Liver (tissue), 9 donors: ENCODE measurements around the gene CALML6. TPM values are rescaled to one million over a fixed set of nuclear protein-coding genes. Genes with fewer than 3 reads are reported as not detected.

Source experiments
- DNase-seq: peaks from one replicate; pipeline ENCODE4 v3.0.0-alpha.2; 2017; ENCODE audit warnings: low spot score
- H3K27ac ChIP-seq, 2 donors: one replicate each; pipeline ENCODE4 v1.7.0; 2013; ENCODE audit warnings: inconsistent platforms in 2 of 2, low read length in 2 of 2, control low read depth in 1 of 2, low read depth in 1 of 2, mild to moderate bottlenecking in 1 of 2
- H3K27me3 ChIP-seq, 4 donors: one replicate each; pipeline versions ENCODE4 v1.6.1 to v1.7.0; 2013; ENCODE audit warnings: low read length in 3 of 4, inconsistent platforms in 1 of 4, mild to moderate bottlenecking in 1 of 4, moderate library complexity in 1 of 4; ENCODE audit not compliant: control insufficient read depth in 4 of 4, insufficient read depth in 4 of 4
- H3K36me3 ChIP-seq, 4 donors: one replicate each; pipeline versions ENCODE4 v1.6.1 to v1.7.0; 2013; ENCODE audit warnings: low read length in 3 of 4, mild to moderate bottlenecking in 3 of 4, low read depth in 1 of 4, moderate library complexity in 1 of 4; ENCODE audit not compliant: control insufficient read depth in 4 of 4, insufficient read depth in 3 of 4
- H3K4me1 ChIP-seq, 4 donors: one replicate each; pipeline versions ENCODE4 v1.6.1 to v1.7.0; 2013; ENCODE audit warnings: low read length in 3 of 4, mild to moderate bottlenecking in 3 of 4, moderate library complexity in 1 of 4; ENCODE audit not compliant: control insufficient read depth in 4 of 4, insufficient read depth in 4 of 4
- H3K4me3 ChIP-seq, 3 donors: one replicate each; pipeline versions ENCODE4 v1.6.1 to v1.7.0; 2013; ENCODE audit warnings: low read length in 3 of 3, control low read depth in 1 of 3, low read depth in 1 of 3, mild to moderate bottlenecking in 1 of 3
- H3K9ac ChIP-seq, 2 donors: one replicate each; pipeline ENCODE4 v1.7.0; 2013; ENCODE audit warnings: low read length in 2 of 2, mild to moderate bottlenecking in 2 of 2, moderate library complexity in 2 of 2, control low read depth in 1 of 2, low read depth in 1 of 2
- H3K9me3 ChIP-seq, 4 donors: one replicate each; pipeline versions ENCODE4 v1.6.1 to v1.7.0; 2013; ENCODE audit warnings: low read length in 3 of 4; ENCODE audit not compliant: control insufficient read depth in 4 of 4
- ATF3 ChIP-seq: IDR thresholded peaks from 2 replicates; pipeline ENCODE4 v1.6.1; 2016; ENCODE audit warnings: antibody characterized with exemption
- CTCF ChIP-seq: fragments of 150-350 bp; IDR thresholded peaks from 2 replicates; pipeline ENCODE4 v1.5.1; 2017; ENCODE audit warnings: improper control_type of control experiment, low read depth, low read length; ENCODE audit not compliant: missing input control
- EGR1 ChIP-seq, 2 donors: IDR thresholded peaks; 2 replicates each; pipeline ENCODE4 v1.6.1; 2016 to 2018; ENCODE audit warnings: antibody characterized with exemption in 2 of 2, low read depth in 2 of 2
- FOXA1 ChIP-seq: IDR thresholded peaks from 2 replicates; pipeline ENCODE4 v1.6.1; 2016; ENCODE audit warnings: antibody characterized with exemption
- FOXA2 ChIP-seq: IDR thresholded peaks from 2 replicates; pipeline ENCODE4 v1.6.1; 2016; ENCODE audit warnings: antibody characterized with exemption
- GABPA ChIP-seq, 2 donors: IDR thresholded peaks in 1 of 2; conservative IDR thresholded peaks in 1 of 2; 2 replicates each; pipeline ENCODE4 v1.6.1; 2016; ENCODE audit warnings: antibody characterized with exemption in 2 of 2, mild to moderate bottlenecking in 1 of 2, moderate library complexity in 1 of 2
- HNF4A ChIP-seq, 2 donors: conservative IDR thresholded peaks; 2 replicates each; pipeline ENCODE4 v1.6.1; 2016; ENCODE audit warnings: antibody characterized with exemption in 2 of 2, mild to moderate bottlenecking in 2 of 2
- HNF4G ChIP-seq: IDR thresholded peaks from 2 replicates; pipeline ENCODE4 v1.6.1; 2016; ENCODE audit warnings: antibody characterized with exemption
- JUND ChIP-seq, 2 donors: IDR thresholded peaks; 2 replicates each; pipeline ENCODE4 v1.6.1; 2016; ENCODE audit warnings: antibody characterized with exemption in 2 of 2
- MAX ChIP-seq: IDR thresholded peaks from 2 replicates; pipeline ENCODE4 v1.6.1; 2016; ENCODE audit warnings: antibody characterized with exemption
- NR2F2 ChIP-seq: IDR thresholded peaks from 2 replicates; pipeline ENCODE4 v1.6.1; 2016; ENCODE audit warnings: antibody characterized with exemption
- RAD21 ChIP-seq, 2 donors: IDR thresholded peaks; 2 replicates each; pipeline ENCODE4 v1.6.1; 2016; ENCODE audit warnings: antibody characterized with exemption in 2 of 2, mild to moderate bottlenecking in 2 of 2
- REST ChIP-seq: IDR thresholded peaks from 2 replicates; pipeline ENCODE4 v1.6.1; 2016; ENCODE audit warnings: antibody characterized with exemption, mild to moderate bottlenecking
- RXRA ChIP-seq, 2 donors: IDR thresholded peaks; 2 replicates each; pipeline ENCODE4 v1.6.1; 2017 to 2018; ENCODE audit warnings: antibody characterized with exemption in 2 of 2, mild to moderate bottlenecking in 1 of 2
- SP1 ChIP-seq: IDR thresholded peaks from 2 replicates; pipeline ENCODE4 v1.6.1; 2018; ENCODE audit warnings: antibody characterized with exemption, mild to moderate bottlenecking
- TAF1 ChIP-seq: conservative IDR thresholded peaks from 2 replicates; pipeline ENCODE4 v1.6.1; 2016; ENCODE audit warnings: antibody characterized with exemption, mild to moderate bottlenecking
- YY1 ChIP-seq: IDR thresholded peaks from 2 replicates; pipeline ENCODE4 v1.6.1; 2016; ENCODE audit warnings: antibody characterized with exemption, mild to moderate bottlenecking
- ZBTB33 ChIP-seq: IDR thresholded peaks from 2 replicates; pipeline ENCODE4 v1.6.1; 2016; ENCODE audit warnings: antibody characterized with exemption
- WGBS: extraction: QIAGEN DNeasy Blood & Tissue Kit; methylation state at CpG from one replicate; pipeline ENCODE4 v1.1.7; 2013; 5-methylcytosine and 5-hydroxymethylcytosine counted together
- polyA plus RNA-seq, 2 donors: library from polyadenylated mRNA; stranded (reverse) in 1 of 2; unstranded in 1 of 2; fragments of 200-250 nt in 1 of 2; fragments of >200 nt in 1 of 2; fragmentation: Nextera tagmentation in 1 of 2; extraction: Ambion mirVana in 1 of 2; gene quantifications; one replicate each; pipeline versions ENCODE4 v1.2.1 to v1.2.3, GENCODE V29; 2013 to 2015
- total RNA-seq, 2 donors: library from RNA; depleted of rRNA; stranded (reverse); fragments of >200 nt; gene quantifications; one replicate each; pipeline ENCODE4 v1.2.3, GENCODE V29; 2014
- donor health status: healthy.
- donor health status: healthy.
- donor health status: healthy.
- donor health status: healthy.
- donor health status: healthy.

CALML6 gene
- total and polyA plus RNA-seq, 4 donors: 0.15 to 0.67 (median 0.47) TPM; not detected in 1

GRCh38 chr1:1889847-1890505, 25.1 kb upstream of the CALML6 start (continued):
- TF ChIP-seq ATF3: no peak
- no peak for TF ChIP-seq MAX
- TF ChIP-seq HNF4G: no peak
- TF ChIP-seq YY1: no peak
- no peak for TF ChIP-seq RAD21 (IDR thresholded peaks at IDR 0.05)
- TF ChIP-seq FOXA2: no peak
- TF ChIP-seq SP1: no peak
- TF ChIP-seq TAF1: no peak
- TF ChIP-seq RXRA (IDR thresholded peaks at IDR 0.05): no peak
- no peak for TF ChIP-seq NR2F2

GRCh38 chr1:1890506-1891348, 24.3 kb upstream of the CALML6 start, which contains the start of gene GNB1:
Gene GNB1, minus strand, starts transcription at chr1:1891087. Its CDS starts 65,634 bp downstream, at chr1:1825453.
- H3K4me3 ChIP-seq: peak within 1 kb of the TSS; percentile 82 to 99 (median 83)
- under 1% methylated on average over 137 of the region's 137 CpGs for WGBS
- no peaks in the 10 kb centered on the region for H3K36me3 ChIP-seq
- H3K27ac ChIP-seq: peak within 1 kb of the TSS; percentile 86 to 89
- DNase-seq: peak; percentile 93
- peaks cover 15 to 36% (median 33%) of the 10 kb centered on the region in 4 donors for H3K4me1 ChIP-seq
- H3K9ac ChIP-seq: peak within 1 kb of the TSS; percentile 47 to 79
- TF ChIP-seq FOXA2: no peak
- TF ChIP-seq JUND (IDR thresholded peaks at IDR 0.05): no peak
- TF ChIP-seq YY1: no peak
- no peak for TF ChIP-seq ATF3
- TF ChIP-seq NR2F2: no peak
- no peak for TF ChIP-seq CTCF
- no peak for TF ChIP-seq EGR1 (IDR thresholded peaks at IDR 0.05; ENCODE audit: low read depth in 2 of 2)
- TF ChIP-seq GABPA (IDR thresholded peaks at IDR 0.05 in 1 of 2, conservative IDR thresholded peaks at IDR 0.05 in 1 of 2): no peak
- TF ChIP-seq RXRA (IDR thresholded peaks at IDR 0.05): no peak
- TF ChIP-seq ZBTB33: no peak
- no peak for TF ChIP-seq FOXA1
- no peak for TF ChIP-seq HNF4G
- no peak for TF ChIP-seq REST
- TF ChIP-seq MAX: no peak
- TF ChIP-seq SP1: no peak
- no peak for TF ChIP-seq TAF1
- no peak for TF ChIP-seq RAD21 (IDR thresholded peaks at IDR 0.05)
- TF ChIP-seq HNF4A (conservative IDR thresholded peaks at IDR 0.05): no peak
- H3K9me3 ChIP-seq: no peaks in the 10 kb centered on the region
- no peaks in the 10 kb centered on the region for H3K27me3 ChIP-seq
